GM23248 (cell line): Measurements from ENCODE around the gene PPP1R9B. TPM values are rescaled to one million over a fixed set of nuclear protein-coding genes. Genes with fewer than 3 reads are reported as not detected.

Experiments used
- DNase-seq: peaks from one replicate; pipeline ENCODE4 v3.0.0-alpha.2; 2015
- H2AFZ ChIP-seq: fragments of 200-600 bp; sonication (generic); 2 replicates; pipeline ENCODE4 v1.6.1; 2016; ENCODE audit warnings: antibody characterized with exemption
- H3F3A ChIP-seq: fragments of 200-600 bp; sonication (generic); 2 replicates; pipeline ENCODE4 v1.6.1; 2016; ENCODE audit warnings: mild to moderate bottlenecking, antibody characterized with exemption, mixed run types; ENCODE audit not compliant: insufficient read depth
- H3K27ac ChIP-seq: fragments of 200-600 bp; sonication (generic); 2 replicates; pipeline ENCODE4 v1.5.1; 2016; ENCODE audit warnings: mild to moderate bottlenecking
- H3K27me3 ChIP-seq: fragments of 200-600 bp; sonication (generic); replicated peaks from 2 replicates; pipeline ENCODE4 v1.6.1; 2016; ENCODE audit warnings: mild to moderate bottlenecking; ENCODE audit not compliant: insufficient read depth
- H3K36me3 ChIP-seq: fragments of 200-600 bp; sonication (generic); 2 replicates; pipeline ENCODE4 v1.6.1; 2016; ENCODE audit warnings: low read depth, mild to moderate bottlenecking
- H3K4me1 ChIP-seq: fragments of 200-600 bp; sonication (generic); 2 replicates; pipeline ENCODE4 v1.6.1; 2016; ENCODE audit warnings: mild to moderate bottlenecking; ENCODE audit not compliant: insufficient read depth
- H3K4me2 ChIP-seq: fragments of 200-600 bp; sonication (generic); one replicate; pipeline ENCODE4 v1.6.1; 2016; ENCODE audit warnings: mild to moderate bottlenecking; ENCODE audit not compliant: unreplicated experiment
- H3K4me3 ChIP-seq: fragments of 200-600 bp; sonication (generic); 2 replicates; pipeline ENCODE4 v1.5.1; 2016; ENCODE audit warnings: mild to moderate bottlenecking
- H3K79me2 ChIP-seq: fragments of 200-600 bp; sonication (generic); 2 replicates; pipeline ENCODE4 v1.6.1; 2016; ENCODE audit warnings: mild to moderate bottlenecking; ENCODE audit not compliant: insufficient read depth
- H3K9ac ChIP-seq: fragments of 200-600 bp; sonication (generic); 2 replicates; pipeline ENCODE4 v1.6.1; 2016; ENCODE audit warnings: mild to moderate bottlenecking
- H3K9me2 ChIP-seq: fragments of 200-600 bp; sonication (generic); 2 replicates; pipeline ENCODE4 v1.6.1; 2016; ENCODE audit warnings: mixed run types, mild to moderate bottlenecking, moderate library complexity; ENCODE audit not compliant: insufficient read depth
- H3K9me3 ChIP-seq: fragments of 200-600 bp; sonication (generic); one replicate; pipeline ENCODE4 v1.6.1; 2017; ENCODE audit warnings: low read depth
- H4K20me1 ChIP-seq: fragments of 200-600 bp; sonication (generic); 2 replicates; pipeline ENCODE4 v1.6.0; 2016; ENCODE audit not compliant: insufficient read depth
- EZH2 ChIP-seq: fragments of 200-600 bp; sonication (generic); IDR thresholded peaks from 2 replicates; pipeline ENCODE4 v1.6.1; 2018; ENCODE audit warnings: antibody characterized with exemption, mild to moderate bottlenecking; ENCODE audit not compliant: insufficient read depth, poor library complexity, severe bottlenecking
- EZH2phosphoT487 ChIP-seq: fragments of 200-600 bp; sonication (generic); IDR thresholded peaks from 2 replicates; pipeline ENCODE4 v1.6.1; 2018; ENCODE audit warnings: antibody characterized with exemption, moderate library complexity, mild to moderate bottlenecking, low read depth; ENCODE audit not compliant: insufficient read depth
- WGBS, 2 experiments: methylation state at CpG; one replicate each; pipeline ENCODE4 v1.1.6; 2015 to 2017; ENCODE audit warnings: low lambda C conversion rate in 2 of 2, low coverage in 1 of 2; ENCODE audit errors: missing lambda C conversion rate in 2 of 2; 5-methylcytosine and 5-hydroxymethylcytosine counted together
- in situ Hi-C: fragments of 300-500 bp; cut with MboI; formaldehyde crosslinking; loops from 2 replicates; pipeline ENCODE4 v1.15.0; 2020
- polyA plus RNA-seq: library from polyadenylated mRNA; unstranded; fragments of >200 nt; fragmentation: Nextera tagmentation; extraction: Ambion mirVana; gene quantifications from 2 replicates; pipeline ENCODE4 v1.2.1, GENCODE V29; 2016
- total RNA-seq: library from RNA; depleted of rRNA; stranded (reverse); fragments of >200 nt; shearing (Covaris generic); gene quantifications from 2 replicates; pipeline ENCODE4 v1.2.3, GENCODE V29; 2014; rRNA removed

Gene PPP1R9B
- total and polyA plus RNA-seq, 2 experiments from 2014 or later, result 2.3 to 69.4 TPM

- Histone ChIP-seq H3K79me2 (no peaks in the 10 kb centered on the region; the same call in 1 of the 2 replicates), H3K9me3 (no peaks in the 10 kb centered on the region), H3K4me1 (no peaks in the 10 kb centered on the region), H4K20me1 (no peaks in the 10 kb centered on the region), H3K4me2 (no peak overlapping the region), H3K27me3 (no peaks in the 10 kb centered on the region), H3K9me2 (no peaks in the 10 kb centered on the region), H3F3A (peaks cover 61% of the 10 kb centered on the region), H3K4me3 (no peak overlapping the region), H3K9ac (no peak overlapping the region), H2AFZ (no peak overlapping the region), H3K27ac (no peak overlapping the region), H3K36me3 (peaks cover 42% of the 10 kb centered on the region; the same call in 1 of the 2 replicates)
- DNase-seq, result no peak
- no peak for TF ChIP-seq EZH2phosphoT487
- no peak for TF ChIP-seq EZH2
- in situ Hi-C loops, result loop anchor here (10.0 kb wide), 1 partner anchor 64 kb away; no protein-coding TSS in a partner anchor
- WGBS, 2 experiments, result 93 to 95% methylated on average over 24 to 25 of the region's 25 CpGs
These were observed 61.3 kb downstream of the PPP1R9B start for GRCh38 chr17:50088952-50089825.

DNA sequence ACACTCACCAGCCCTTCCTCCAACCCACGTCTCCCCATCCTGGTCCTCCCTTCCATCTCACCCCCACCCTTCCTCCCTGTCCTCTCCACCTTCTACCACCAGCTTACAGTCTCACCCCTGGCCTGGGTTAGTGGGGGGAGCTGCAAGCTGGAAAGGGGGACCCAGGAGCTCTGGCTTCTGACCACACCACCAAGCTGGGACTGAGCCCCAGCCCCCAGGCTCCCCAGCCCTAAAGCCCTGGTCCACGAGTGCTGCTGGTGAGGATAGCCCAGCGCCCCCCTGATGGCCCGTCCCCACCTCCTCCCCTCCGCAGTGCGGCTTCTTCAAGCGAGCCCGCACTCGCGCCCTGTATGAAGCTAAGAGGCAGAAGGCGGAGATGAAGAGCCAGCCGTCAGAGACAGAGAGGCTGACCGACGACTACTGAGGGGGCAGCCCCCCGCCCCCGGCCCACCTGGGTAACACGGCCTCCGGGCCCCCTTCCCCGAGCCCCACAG lies 62.5 kb downstream of the PPP1R9B start:
- H2AFZ ChIP-seq, result no peak overlapping the region
- H3K27me3 ChIP-seq, result no peaks in the 10 kb centered on the region
- no peaks in the 10 kb centered on the region for H3K9me3 ChIP-seq
- H3K36me3 ChIP-seq, result peaks cover 53% of the 10 kb centered on the region
- H3K79me2 ChIP-seq, result no peaks in the 10 kb centered on the region; the same call in 1 of the 2 replicates
- no peak for TF ChIP-seq EZH2
- TF ChIP-seq EZH2phosphoT487, result no peak
- no peaks in the 10 kb centered on the region for H3K4me1 ChIP-seq
- 70 to 79% methylated on average over 5 to 19 of the region's 19 CpGs for WGBS, 2 experiments
- H3K4me2 ChIP-seq, result no peak overlapping the region
- H3F3A ChIP-seq, result peaks cover 58% of the 10 kb centered on the region
- in situ Hi-C loops, result loop anchor here (10.0 kb wide), 1 partner anchor 63 kb away; no protein-coding TSS in a partner anchor
- no peaks in the 10 kb centered on the region for H3K9me2 ChIP-seq
- H3K9ac ChIP-seq, result no peak overlapping the region
- no peak overlapping the region for H3K4me3 ChIP-seq
- no peak overlapping the region for H3K27ac ChIP-seq
- DNase-seq, result no peak
- no peaks in the 10 kb centered on the region for H4K20me1 ChIP-seq

DNA sequence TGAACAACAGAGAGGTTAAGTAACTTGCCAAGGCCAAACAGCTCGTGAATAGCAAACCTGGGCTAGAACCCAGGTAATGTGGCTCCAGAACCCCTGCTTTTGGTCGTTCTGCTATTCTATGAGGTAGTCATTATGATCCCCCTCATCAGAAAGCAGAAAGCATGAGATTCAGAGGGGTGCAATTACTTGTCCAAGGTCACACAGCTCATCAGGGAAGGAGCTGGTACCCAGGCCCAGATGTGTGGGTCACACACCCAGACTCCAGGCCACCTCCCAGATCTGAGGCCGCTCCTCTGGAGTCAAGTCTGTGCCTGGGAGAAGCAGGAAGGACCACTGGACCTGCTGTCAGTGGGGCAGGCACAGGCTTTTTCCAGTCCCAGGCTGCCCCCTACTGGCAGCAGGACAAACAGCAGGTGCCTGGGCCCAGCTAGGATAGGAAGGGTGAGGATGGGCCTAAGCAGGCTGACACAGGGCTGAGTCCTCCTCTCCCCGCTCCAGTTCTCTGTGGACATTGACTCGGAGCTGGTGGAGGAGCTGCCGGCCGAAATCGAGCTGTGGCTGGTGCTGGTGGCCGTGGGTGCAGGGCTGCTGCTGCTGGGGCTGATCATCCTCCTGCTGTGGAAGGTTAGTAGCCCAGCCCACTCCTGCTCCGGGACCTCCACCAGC lies 63.1 kb downstream of the PPP1R9B start:
- Histone ChIP-seq H3K36me3 (peaks cover 59% of the 10 kb centered on the region), H3K27ac (no peak overlapping the region), H4K20me1 (no peaks in the 10 kb centered on the region), H3K79me2 (peaks cover 4% of the 10 kb centered on the region; the same call in 1 of the 2 replicates), H3K4me2 (no peak overlapping the region), H3K27me3 (no peaks in the 10 kb centered on the region), H3F3A (peaks cover 58% of the 10 kb centered on the region), H3K9me2 (no peaks in the 10 kb centered on the region), H3K4me1 (no peaks in the 10 kb centered on the region), H3K9me3 (no peaks in the 10 kb centered on the region), H2AFZ (no peak overlapping the region), H3K4me3 (no peak overlapping the region), H3K9ac (no peak overlapping the region)
- in situ Hi-C loops, result loop anchor here (10.0 kb wide), 1 partner anchor 63 kb away; no protein-coding TSS in a partner anchor
- WGBS, 2 experiments, result 25 to 37% methylated on average over 7 to 10 of the region's 10 CpGs
- DNase-seq, result peak; percentile 79
- TF ChIP-seq EZH2 (no peak), EZH2phosphoT487 (no peak)

Other genes with a start within 250 kb of the PPP1R9B start
- 0.76 TPM in 1 of 2 replicates, not detected in the other for gene DLX4, start 181.5 kb downstream of the PPP1R9B start, total RNA-seq
- gene DLX4, start 181.5 kb downstream of the PPP1R9B start, polyA plus RNA-seq, result 0.15 and 0.40 TPM in 2 replicates
- 0.43 and 0.51 TPM in 2 replicates for gene DLX3, start 155.5 kb downstream of the PPP1R9B start, total RNA-seq
- 1.0 and 1.4 TPM in 2 replicates for gene DLX3, start 155.5 kb downstream of the PPP1R9B start, polyA plus RNA-seq
- gene ITGA3, start 94.6 kb downstream of the PPP1R9B start, total RNA-seq, result 321 and 330 TPM in 2 replicates
- 105 and 111 TPM in 2 replicates for gene ITGA3, start 94.6 kb downstream of the PPP1R9B start, polyA plus RNA-seq
- 25.9 and 30.2 TPM in 2 replicates for gene PDK2, start 55.3 kb downstream of the PPP1R9B start, total RNA-seq
- gene PDK2, start 55.3 kb downstream of the PPP1R9B start, polyA plus RNA-seq, result 48.1 and 56.0 TPM in 2 replicates
- gene SAMD14, start 20.5 kb downstream of the PPP1R9B start, total RNA-seq, result 3.0 and 4.4 TPM in 2 replicates
- gene SAMD14, start 20.5 kb downstream of the PPP1R9B start, polyA plus RNA-seq, result 1.3 TPM in 2 replicates
- 1.6 TPM in 1 of 2 replicates, not detected in the other for gene SGCA, start 15.3 kb upstream of the PPP1R9B start, total RNA-seq
- gene SGCA, start 15.3 kb upstream of the PPP1R9B start, polyA plus RNA-seq, result 1.4 and 1.8 TPM in 2 replicates
- gene COL1A1, start 51.0 kb upstream of the PPP1R9B start, total RNA-seq, result 6,472 and 7,860 TPM in 2 replicates
- gene COL1A1, start 51.0 kb upstream of the PPP1R9B start, polyA plus RNA-seq, result 15,283 and 15,653 TPM in 2 replicates
- 0.32 TPM in 1 of 2 replicates, not detected in the other for gene TMEM92, start 123.8 kb upstream of the PPP1R9B start, total RNA-seq
- gene TMEM92, start 123.8 kb upstream of the PPP1R9B start, polyA plus RNA-seq, result 0.61 TPM in 1 of 2 replicates, not detected in the other
- gene XYLT2, start 195.4 kb upstream of the PPP1R9B start, total RNA-seq, result 43.6 and 70.1 TPM in 2 replicates
- 25.3 and 27.3 TPM in 2 replicates for gene XYLT2, start 195.4 kb upstream of the PPP1R9B start, polyA plus RNA-seq
- gene MRPL27, start 222.5 kb upstream of the PPP1R9B start, total RNA-seq, result 49.3 and 57.9 TPM in 2 replicates
- 115 and 120 TPM in 2 replicates for gene MRPL27, start 222.5 kb upstream of the PPP1R9B start, polyA plus RNA-seq
- 1.1 and 4.3 TPM in 2 replicates for gene EME1, start 222.6 kb upstream of the PPP1R9B start, total RNA-seq
- gene EME1, start 222.6 kb upstream of the PPP1R9B start, polyA plus RNA-seq, result 3.8 and 4.1 TPM in 2 replicates
- gene LRRC59, start 246.8 kb upstream of the PPP1R9B start, total RNA-seq, result 144 and 164 TPM in 2 replicates
- gene LRRC59, start 246.8 kb upstream of the PPP1R9B start, polyA plus RNA-seq, result 110 and 111 TPM in 2 replicates